HL-60/S4 (cell line): ENCODE measurements around the gene TIMM9.
"Not testable (repeated sequence)": the region's sequence is repeated elsewhere in the genome, so short reads cannot be mapped to it uniquely, and the experiment has no call there.

Experiments used
- in situ Hi-C: fragments of 300-500 bp; cut with MboI; formaldehyde crosslinking; loops from 2 replicates; pipeline ENCODE4 v1.14.3; 2022; ENCODE audit warnings: low sequenced_read_pairs

The TIMM9 gene, protein sequence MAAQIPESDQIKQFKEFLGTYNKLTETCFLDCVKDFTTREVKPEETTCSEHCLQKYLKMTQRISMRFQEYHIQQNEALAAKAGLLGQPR

DNA sequence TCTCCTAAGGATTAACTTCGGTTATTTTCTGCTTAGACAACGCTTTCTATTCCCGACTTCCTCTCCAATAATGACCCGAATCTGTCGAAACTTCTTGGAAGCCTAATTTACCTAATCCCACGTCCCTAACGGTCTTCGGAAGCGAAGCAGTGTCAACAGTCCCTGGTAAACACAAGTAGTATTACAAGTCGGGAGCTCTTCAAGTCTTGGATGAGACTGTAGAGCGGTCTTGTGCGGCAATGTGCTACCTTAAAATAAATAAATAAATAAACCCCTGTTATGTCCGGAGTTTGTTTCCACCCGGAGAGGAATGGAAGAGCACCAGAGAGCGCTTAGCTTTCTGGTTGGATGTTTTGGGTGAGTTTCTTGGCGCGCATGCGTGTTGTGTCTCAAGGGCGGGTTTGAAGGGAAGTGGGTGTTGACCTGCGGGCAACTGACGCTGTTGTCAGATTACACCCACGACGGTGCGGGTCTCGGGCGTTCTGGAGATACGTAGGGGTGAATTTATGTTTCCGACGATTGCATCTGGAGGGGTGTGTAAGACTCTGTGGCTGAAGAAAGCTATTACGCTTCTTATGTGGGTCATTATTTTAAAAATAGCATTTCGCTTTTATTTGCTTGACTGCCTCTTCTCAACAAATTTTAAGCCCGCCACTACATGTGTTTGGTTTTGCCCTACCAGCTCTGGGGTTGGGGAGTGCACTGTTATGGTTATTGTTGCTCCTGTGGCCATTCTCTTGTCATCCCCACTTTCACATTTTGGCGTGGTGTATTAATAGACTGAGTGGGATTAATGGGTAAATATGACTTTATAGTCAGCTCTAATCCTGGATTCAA, at the start of gene TIMM9, which contains the start of gene KIAA0586:
TIMM9 (minus strand) TSS at position 251 of the 837 bp plus-strand sequence. CDS start 15,586 bp downstream, outside the sequence.
KIAA0586 (plus strand) TSS at position 439 of the 837 bp plus-strand sequence. CDS start 546 bp downstream, outside the sequence.
- in situ Hi-C loops = no loop called here

DNA sequence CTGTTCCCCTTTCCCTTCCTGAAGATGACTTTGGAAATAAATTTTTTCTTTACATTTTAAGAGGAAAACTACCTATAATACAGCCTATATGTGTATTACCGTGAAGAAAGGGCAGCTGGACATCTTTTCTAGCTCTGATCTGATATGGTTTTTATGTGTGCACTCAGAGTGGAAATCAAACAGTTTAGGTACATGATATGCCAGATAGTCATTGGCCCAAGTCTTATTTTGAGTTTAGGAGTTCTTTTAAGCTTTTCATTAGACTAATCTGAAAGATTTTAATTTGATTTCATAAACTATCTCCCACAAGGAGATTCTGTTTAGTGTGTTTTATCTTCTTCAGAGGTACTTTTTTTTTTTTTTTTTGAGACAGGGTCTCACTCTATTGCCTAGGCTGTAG, 49.0 kb upstream of the TIMM9 start:
- in situ Hi-C loops = no loop called here

DNA sequence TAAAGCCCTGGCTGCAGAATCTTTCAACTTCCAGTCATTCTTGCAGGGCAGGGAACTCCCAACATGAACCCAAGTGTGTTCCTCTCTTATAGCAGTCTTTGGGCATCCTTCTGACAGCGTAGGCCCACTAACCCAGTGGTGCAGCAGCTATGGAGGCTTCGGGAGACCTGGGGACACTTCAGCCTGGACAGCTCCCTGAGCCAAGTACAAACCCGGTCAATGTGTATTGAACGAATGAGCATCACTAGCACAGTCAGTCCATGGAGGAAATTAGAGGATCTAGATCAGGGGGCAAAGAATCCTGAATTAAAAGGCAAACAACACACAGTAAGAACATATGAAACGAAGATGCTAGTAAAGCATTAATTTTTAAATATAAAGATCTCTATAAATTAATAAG, 42.0 kb upstream of the TIMM9 start:
- in situ Hi-C loops = no loop called here

DNA sequence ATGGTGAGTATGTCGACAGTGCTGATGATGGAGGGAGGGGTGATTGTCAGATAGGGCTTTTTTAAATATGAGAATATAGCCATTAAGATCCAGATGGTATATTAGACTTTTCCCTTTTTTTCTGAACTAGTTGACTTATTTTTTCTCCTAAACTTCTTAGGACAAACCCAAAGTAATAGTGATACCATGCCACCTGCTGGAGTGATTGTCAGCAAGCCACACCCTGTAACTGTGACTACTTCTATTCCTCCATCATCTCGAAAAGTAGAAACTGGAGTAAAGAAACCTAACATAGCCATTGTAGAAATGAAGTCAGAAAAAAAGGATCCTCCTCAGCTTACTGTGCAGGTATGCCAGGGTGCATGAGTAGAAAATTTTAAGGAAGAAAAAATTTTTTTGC, 40.2 kb upstream of the TIMM9 start:
- in situ Hi-C loops = no loop called here

DNA sequence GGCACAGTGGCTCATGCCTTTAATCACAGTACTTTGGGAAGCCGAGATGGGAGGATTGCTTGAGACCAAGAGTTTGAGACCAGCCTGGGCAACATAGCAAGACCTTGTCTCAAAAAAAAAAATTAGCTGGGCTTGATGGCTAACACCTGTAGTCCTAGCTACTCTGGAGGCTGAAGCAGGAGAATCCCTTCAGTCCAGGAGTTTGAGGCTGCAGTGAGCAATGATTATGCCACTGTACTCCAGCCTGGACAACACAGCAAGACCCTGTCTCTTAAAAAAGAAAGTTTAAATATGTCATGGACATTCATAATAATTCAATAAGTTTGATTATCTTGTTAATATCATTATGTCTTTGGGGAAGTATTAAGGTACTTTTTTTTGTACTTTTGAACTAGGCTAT, 39.1 kb upstream of the TIMM9 start:
- in situ Hi-C loops = no loop called here

DNA sequence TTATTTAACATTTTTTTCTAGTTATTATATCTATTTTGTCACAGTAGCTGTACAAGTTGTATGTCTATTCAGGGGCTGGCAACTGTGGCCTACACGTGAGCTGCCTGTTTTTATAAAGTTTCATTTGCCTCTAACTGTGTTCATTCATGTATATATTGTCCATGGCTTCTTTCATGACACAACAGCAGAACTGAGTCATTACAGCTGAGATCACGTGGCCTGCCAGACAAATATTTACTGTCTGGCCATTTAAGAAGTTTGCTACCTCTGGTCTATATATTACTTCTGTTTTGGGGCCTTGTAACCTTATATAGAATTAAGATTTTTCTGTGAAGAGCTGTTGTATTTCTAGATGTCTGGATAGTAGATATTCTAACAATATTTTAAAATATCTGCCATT, 38.1 kb upstream of the TIMM9 start:
- in situ Hi-C loops = no loop called here

DNA sequence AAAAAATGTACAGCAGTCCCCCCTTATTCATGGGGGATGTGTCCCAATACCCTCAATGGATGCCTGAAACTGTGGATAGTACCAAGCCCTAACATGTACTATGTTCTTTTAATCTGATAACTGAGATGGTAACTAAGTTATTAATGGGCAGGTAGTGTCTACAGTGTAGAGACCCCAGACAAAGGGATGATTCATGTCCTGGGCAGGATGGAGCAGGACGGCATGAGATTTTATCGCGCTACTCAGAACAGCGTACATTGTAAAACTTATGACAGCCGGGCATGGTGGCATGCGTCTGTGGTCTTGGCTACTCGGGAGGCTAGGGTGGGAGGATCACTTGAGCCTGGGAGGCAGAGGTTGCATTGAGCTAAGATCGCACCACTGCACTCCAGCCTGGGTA, 37.3 kb upstream of the TIMM9 start:
- in situ Hi-C loops = no loop called here

DNA sequence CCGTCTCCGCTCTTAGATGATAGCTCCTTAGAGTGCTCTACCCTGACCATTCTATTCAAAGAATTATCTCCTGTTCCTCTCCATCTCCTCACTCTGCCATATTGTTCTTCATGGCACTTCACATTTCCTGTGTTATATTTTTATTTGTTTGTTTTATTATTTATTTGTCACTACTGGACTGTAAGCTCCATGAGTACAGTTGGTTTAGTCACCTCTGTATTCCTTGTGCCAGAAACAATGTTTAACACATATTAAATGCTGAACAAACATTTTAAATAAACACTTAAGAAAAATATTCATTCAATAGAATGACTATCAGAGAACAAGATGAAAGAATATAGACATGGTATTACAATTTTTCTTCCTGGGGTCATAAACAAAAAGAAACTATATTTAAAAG, 35.8 kb upstream of the TIMM9 start:
- in situ Hi-C loops = no loop called here

DNA sequence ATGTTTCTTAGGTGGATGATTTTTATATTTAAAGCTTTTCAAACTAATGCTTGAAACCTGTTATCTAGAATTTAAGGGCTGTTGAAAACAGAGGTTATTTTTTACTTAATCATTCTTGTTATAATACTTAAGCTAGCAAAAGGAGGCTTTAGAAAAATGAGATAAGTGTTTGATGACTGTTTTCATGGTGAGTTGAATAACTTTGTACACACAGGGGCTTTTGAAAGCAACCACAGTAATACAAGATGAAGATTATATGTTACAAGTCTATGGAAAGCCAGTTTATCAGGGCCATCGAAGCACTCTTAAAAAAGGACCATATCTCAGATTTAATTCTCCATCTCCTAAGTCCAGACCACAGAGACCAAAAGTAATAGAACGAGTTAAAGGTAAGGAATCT, 33.4 kb upstream of the TIMM9 start:
- in situ Hi-C loops = no loop called here

DNA sequence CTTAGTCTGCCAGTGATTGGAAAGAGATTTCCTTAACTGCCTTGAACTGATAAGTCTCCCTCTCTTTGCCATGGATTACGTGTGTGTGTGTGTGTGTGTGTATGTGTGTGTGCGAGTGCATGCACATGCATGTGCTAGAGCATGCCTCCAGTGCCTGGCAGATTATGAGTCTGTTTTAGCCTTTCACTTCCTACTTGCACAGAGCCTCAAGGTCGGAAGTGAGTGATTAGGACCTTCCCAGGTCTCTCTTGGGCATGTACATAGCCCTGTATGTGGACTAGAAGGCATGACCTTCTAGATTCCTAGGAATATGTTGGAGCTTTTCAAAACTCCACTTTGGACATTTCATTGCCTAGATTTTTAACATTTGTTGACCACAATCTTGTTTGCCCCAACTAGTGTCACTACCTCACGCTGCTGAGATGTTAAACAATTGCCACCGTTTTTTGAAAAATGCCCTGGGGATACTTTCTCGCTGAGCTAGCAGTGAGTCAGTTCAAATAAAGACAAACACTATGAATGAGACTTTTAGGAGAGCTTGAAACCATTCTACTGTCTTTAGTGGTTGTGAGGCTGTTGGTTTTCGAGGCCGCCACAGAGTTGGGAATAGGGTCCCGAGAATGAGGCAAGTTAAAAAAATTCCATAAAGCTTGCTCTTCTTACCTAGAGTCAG, 28.4 kb upstream of the TIMM9 start:
- in situ Hi-C loops = no loop called here

DNA sequence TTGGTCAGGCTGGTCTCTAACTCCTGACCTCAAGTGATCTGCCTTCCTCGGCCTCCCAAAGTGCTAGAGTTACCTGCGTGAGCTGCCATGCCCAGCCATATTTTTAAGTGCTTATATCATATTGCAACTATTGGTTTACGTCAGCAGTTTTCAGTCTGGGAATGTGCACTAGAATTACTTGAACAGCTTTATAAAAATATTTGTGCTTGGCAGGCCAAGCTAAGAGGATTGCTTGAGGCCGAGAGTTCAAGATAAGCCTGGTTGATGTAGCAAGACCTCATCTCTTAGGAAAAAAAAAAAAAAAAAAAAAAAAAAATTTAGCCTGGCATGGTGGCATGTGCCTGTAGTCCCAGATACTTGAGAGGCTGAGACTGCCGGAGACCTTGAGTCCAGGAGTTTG, 17.3 kb upstream of the TIMM9 start:
- in situ Hi-C loops = no loop called here

DNA sequence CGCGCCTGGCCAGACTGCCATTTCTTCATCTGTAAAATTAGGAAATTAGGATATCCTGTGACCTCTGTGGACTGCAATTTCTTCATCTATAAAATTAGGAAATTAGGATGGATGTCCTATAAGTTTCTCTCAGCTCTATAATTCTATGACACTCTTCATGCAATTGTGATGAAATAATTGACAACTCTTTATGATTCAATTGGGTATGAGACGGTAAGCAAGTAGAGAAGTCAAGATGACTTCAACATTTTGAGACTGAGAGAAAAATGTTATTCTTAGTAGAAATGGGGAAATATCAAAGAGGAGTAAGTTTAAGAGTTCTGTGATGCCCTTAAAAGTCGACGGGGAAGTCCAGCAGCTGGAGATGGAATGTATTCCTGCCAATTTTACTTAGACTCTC, 12.1 kb upstream of the TIMM9 start:
- in situ Hi-C loops = no loop called here

DNA sequence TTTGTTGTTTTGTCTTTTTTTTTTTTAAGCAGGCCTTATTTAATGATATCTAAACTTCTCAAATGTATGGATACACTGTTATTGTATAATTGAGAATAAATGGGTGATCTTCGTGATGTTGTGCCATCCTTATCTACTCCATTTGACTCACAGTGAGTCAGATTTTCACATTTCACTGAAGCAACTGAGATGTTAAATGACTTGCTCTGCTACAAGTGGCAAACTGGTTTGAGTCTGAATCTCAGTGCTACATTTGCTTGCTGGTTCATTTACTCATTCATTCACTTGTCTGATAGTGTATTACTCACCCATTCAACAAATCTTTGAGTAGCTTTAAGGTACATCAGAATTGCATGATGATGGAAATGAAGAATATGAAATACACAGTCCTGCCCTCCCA, 2.8 kb upstream of the TIMM9 start:
- in situ Hi-C loops = no loop called here

DNA sequence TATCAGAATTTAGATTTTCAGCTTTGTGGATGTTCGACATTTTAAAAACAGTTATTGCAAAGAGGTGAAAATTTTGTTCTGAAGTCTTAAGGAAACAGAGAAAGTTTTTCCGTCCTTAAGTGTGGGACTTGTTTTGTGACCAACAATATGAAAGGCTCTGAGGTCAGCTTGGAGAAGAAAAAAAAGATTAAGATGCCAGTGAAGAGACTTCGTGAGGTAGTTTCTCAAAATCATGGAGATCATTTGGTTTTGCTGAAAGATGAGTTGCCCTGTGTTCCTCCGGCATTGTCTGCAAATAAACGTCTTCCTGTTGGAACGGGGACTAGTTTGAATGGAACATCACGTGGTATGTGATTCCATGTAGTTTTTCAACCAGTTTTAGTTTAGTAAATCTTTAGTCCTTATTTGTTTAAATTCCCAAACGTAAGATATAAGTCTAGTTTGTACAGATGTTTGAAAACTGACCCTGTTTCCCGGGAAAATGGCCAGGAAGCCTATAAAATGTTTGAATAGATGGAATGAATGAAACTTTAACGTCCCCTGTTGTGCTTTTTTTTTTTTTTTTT, 870 bp upstream of the TIMM9 start:
- in situ Hi-C loops = no loop called here

DNA sequence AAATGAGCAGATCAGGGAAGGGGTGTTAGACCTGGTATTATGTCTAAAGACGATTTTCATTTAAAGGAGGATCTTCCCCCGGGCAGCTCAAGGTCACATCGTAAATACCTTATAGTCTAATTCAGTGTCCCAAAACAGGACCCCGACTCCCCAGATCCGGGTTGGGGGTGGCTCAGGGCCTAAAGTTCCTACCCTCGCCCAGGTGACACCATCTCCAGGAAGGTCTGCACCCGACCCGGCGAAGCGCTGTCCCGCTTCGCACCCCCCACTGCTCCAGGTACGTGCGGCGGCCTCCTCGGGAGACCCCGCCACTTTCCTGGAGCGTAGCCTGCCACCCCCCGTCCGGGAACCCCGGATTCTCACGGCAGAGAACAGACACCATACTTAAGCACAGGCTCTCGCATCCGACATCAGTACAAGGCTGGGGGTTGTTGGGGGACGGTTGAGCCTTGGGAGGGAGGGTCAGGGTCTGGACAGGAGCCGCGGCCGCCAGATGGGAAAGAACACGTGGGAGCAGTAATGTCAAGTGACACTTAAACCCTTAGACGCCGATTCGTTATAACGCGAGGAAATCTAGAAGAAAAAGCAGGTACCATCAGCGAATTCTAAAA, 556 bp downstream of the TIMM9 start:
- in situ Hi-C loops = no loop called here

DNA sequence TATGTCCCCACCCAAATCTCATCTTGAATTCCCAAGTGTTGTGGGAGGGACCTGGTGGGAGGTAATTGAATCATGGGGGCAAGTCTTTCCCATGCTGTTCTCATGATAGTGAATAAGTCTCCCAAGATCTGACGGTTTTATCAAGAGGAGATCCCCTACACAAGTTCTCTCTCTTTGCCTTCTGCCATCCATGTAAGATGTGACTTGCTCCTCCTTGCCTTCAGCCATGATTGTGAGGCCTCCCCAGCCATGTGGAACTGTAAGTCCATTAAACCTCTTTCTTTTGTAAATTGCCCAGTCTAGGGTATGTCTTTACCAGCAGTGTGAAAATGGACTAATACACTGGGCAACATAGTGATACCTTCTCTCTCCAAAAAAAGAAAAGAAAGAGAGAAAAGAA, 10.4 kb downstream of the TIMM9 start:
- in situ Hi-C loops = not testable (repeated sequence)

DNA sequence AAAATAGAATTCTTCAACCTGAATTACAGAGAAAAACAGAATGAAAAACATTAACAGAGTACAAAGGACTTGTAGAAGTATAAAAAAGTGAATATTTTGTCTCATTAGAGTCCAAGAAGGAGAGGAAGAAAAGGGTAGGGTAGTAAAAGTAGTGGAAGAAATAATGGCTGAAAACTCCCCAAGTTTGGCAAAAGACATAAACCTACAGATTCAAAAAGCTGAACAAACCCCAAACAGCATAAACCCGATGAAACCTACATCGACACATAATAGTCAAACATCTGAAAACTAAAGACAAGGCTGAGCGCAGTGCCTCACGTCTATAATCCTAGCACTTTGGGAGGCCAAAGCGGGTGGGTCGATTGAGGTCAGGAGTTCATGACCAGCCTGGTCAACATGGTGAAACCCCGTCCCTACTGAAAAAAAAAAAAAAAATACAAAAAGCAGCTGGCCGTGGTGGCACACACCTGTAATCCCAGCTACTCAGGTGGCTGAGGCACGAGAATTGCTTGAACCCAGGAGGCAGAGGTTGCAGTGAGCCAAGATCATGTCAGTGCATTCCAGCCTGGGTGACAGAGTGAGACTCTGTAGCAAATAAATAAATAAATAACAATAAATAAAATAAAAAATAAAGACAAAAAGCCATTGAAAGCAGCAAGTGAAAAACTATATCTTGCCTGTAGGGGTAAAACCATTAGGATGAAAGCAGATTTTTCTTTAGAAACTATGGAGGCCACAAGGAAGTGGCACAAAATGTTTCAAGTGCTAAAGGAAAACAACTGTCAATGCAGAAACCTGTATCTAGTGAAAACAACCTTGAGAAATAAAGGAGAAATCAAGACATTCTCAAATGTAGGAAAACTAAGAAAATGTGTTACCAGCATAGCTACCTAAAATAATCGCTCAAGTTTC, 11.4 kb downstream of the TIMM9 start:
- in situ Hi-C loops = no loop called here

DNA sequence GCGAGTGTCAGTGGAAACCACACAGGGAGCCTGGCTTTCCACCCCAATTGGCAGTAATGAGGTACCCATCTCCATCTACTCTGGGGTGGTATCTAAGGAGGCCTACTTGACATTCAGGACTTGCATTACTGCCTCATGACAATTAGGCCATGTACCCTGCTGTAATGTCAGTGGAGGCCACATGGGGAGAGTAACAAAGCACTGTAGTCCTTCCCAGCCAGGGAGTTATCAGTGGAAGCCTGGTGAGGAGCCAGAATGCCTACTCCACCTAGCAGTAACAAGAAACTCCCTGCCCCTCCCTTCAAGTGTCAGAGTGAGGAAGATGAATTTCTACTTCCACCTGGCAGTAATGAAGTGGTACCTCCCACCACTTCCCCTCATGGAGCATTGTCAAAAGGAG, 12.5 kb downstream of the TIMM9 start:
- in situ Hi-C loops = no loop called here

DNA sequence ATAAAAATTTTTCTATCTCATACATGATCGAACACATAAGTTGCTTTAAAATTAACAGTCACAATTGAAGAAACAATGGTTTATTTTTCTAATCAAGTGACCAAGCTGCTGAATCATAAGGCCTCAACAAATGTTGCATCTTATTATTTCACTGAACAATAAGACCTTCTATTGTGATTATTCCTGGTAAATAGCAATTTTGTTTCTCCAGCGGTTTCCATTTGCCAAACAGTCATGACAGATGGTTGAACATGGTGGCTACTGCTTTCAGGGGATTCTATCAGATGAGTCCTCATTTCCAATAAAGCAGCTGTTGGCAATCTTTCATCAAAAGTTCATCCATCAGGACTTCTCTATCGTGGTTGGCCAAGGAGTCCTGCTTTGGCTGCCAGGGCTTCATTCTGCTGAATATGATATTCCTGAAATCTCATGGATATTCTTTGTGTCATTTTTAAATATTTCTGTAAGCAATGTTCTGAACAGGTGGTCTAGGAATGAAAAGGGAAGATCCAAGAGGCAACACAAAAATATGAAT, 18.6 kb downstream of the TIMM9 start:
- in situ Hi-C loops = no loop called here

DNA sequence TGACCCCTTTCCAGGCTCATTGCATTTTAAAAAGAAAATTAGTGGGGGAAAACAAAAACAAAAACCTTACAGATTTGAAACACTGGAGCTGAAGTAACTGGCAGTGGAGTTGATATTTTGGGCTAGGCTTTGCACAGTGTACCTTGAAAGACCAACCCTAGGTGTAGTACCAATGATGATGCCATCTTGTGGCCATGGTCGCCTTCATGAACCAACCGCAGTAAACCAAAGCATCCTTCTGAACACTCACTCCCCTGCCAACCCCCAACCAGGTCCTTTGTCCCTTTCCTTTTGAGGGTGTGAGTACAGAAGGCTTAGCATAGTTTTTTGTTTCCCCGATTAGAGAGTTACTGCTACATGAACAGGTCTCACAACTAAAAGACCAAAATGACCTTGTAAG, 25.7 kb downstream of the TIMM9 start:
- in situ Hi-C loops = no loop called here
